ENCODE measurements around the gene CCDC69.
A peak's percentile ranks its signal among the peaks of the same experiment; 100 is the strongest.
"Not testable (repeated sequence)": the region's sequence is repeated elsewhere in the genome, so short reads cannot be mapped to it uniquely, and the experiment has no call there.

The CCDC69 gene

DNA sequence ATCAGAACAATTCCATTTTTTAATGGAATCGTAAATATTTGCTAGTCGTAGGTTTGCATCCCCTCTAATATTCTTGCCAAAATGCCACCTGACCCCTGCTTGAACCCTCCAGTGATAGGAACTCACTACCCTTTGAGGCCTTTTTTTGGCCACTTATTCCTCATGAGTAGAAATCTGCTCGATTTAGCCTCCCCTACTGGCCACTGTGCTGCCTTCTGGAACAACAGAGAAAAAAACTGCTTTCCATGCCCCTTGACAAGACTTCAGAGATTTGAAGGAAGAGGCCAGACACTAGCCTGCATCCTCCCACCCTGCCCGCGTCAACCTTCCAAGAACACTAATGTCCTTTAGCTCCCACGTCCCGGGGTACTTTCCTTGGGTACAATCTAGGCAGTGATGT, 4.1 kb downstream of the CCDC69 start:
- DNase-seq = no peak

DNA sequence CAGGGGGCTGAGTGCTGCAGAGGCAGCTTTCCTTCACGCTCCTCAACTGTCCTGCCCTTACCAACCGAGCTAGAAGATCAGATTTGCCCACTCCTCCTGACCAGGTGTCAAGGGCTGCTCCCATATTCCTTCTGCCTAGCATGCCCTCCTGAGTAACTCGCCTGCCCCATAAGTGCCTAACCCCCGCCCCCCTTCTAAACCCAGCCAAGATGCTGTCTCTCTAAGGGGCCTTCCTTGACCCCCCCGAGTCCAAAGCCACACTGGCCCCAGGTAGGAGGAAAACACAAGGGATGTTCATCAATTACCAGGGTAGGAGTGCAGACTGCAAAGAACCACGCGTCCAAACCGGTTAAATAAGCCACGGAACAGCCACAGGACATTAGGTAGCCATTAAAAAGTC, 4.8 kb downstream of the CCDC69 start:
- no peak for DNase-seq

DNA sequence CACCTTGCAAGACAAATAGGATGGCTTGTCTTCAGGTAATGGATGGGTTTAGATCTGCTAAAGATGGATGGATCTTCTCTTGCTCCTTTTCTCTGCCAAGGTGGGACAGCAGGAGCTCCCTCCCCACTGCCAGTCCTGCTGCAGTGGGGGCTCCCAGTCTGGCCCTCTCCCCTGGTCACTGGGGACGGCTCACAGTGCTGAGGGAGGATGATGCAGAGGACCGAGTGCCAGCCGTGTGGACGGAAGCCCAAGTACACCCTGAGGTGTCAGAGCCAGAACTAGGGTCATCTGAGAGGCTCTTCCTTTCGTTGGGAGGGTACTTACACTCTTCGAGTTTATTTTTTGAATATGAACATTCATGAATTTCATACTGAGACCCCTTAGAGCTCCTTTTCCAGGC, 5.7 kb downstream of the CCDC69 start:
- DNase-seq = no peak

DNA sequence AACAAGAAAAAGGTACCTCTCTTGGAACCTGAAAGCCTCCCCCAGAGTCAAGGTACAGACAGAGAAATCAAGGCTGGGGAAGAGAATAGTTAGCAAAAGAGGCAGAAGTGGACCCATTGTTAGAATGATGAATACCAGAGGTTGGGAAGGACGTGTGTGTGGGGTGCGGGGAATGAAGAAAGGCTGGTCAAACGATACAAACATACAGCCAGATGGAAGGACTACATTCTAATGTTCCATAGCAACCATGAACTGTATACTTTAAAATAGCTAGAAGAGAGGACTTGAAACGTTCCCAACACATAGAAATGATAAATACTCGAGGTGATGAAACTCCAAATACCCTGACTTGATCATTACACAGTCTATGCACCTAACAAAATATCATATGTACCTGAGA, 7.1 kb downstream of the CCDC69 start:
- DNase-seq = no peak

DNA sequence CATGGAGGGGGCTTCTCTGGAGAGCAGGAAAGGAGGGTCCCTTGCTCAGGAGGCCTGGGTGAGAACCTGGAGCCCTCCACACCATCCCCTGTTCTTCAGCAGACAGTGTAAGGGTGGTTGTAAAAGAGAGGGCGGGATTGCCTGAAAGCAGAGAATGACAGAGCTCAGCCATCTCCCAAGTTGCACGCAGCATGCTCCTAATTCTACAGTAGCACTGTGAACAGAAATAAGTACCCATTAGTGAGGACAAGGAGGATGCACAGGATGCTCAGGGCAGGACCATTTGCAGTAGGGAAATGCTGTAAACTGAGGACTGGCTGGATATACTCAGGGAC, 8.4 kb downstream of the CCDC69 start:
- DNase-seq = no peak

DNA sequence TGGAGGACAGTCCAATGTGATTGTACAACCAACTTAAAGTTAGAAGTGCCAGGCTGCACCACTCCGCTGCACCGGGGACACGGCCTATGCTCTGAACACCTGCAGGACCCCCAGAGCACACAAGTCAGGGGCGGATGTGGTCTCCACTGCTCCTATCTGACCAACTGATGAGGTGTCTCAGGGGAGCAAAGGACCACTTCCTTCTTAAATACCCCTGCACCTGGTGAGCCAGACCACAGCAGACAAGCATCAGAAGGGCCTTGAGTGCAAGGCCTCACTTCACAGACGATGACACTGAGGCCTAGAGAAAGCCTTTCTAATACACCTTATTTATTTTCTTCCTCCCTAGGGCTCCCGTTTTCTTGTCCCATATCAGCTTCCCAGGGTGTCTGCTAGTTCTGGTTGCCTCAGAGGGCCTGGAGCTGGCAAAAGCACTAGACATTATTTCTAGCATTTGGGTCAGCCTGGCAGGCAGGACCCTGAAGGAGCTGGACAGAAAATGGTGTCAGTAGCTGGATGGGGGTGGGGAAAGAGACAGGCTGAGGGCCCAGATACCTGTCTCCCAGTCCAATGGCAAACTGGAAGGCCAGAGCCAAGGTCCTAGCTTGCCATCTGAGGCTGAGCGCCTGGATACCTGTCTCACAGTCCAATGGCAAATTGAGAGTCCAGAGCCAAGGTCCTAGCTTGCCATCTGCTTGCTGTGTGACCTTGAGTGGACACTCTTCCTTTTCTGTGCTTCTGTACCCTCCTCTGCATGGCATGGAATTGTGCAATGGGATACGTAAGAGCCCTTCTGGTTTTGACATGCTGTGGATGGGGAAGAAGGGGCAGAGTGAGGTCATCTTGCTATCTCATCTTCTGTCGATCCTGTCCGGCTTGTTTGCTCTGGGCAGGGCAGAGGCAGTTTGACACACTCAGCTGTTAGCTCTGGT, 9.0 kb downstream of the CCDC69 start:
- DNase-seq = peak; percentile 58

DNA sequence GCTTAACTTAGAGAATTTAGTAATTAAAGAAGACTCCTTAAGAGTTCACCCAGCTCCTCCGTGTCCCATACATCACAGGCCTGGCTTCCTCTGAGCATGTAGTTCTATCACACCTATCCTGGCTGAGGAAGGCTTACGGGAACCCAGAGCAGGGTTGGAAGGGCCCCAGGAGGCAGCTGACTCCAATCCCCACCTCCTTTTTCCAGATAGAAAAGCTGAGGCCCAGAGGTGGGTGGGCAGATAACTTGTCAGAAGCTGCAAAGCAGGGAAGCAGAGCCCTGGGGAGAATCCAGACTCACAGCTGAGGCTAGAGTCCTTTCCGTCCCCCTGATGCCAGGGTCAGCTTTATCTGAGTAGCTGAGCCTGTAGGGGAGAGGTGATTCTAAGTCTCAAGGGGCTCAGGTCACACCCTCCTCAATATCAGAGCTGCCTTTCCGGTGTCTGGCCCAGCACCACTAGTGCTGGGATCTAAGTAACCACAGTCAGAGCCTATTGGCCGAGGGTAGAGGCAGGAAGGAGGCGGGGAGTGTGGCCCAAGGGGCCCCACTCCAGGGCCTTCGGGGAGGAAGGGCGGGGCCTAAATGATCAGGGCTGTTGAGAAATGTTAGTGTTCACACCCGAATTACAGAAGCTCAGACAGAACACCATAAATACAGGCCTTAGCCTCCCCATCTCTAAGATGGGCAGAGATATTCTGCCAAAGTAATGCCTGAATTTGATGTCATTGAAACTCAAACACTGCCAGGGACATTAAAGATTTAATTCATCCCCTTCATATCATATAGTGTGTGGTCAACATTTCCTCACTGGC, 9.9 kb downstream of the CCDC69 start:
- DNase-seq = peak; percentile 91

DNA sequence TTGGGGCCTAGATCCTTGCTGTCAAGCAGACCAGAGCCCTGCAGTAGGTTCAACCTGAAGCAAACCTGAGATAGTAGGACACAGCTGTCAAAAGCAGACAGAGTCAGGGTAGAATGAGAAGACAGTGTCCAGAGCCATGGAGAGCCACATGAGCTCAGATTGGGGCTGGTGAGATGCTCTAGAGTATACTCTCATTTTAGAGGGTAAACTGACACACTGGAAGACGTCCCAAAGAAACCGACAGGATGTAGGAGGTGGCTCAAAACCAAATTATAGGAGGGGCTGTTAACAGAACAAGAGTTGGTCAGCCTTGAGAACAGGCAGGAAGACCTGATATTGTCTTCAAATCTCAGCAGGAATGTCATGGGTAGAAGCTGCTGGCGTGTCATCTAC, 11.5 kb downstream of the CCDC69 start:
- no peak for DNase-seq

DNA sequence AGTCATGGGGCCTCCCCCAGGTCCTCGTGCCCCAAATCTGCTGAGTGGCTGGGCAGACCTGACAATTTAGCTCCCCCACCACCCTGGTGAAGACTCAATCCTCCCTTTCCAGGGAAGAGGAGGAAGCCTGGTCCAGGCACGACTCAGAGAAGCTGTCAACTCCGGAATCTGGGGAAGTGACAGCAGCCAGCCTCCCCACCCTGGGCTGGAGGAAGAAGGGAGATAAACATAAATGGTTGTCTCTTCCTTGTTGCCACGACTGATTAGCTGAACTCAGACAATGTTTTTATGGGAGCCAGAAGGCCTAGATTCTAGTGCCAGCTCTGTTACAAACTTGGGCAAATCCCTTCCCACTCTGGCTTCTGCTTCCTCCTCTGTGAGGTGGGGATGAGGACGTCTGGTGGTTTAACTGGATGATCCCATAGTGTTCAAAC, 15.4 kb downstream of the CCDC69 start:
- DNase-seq = no peak

DNA sequence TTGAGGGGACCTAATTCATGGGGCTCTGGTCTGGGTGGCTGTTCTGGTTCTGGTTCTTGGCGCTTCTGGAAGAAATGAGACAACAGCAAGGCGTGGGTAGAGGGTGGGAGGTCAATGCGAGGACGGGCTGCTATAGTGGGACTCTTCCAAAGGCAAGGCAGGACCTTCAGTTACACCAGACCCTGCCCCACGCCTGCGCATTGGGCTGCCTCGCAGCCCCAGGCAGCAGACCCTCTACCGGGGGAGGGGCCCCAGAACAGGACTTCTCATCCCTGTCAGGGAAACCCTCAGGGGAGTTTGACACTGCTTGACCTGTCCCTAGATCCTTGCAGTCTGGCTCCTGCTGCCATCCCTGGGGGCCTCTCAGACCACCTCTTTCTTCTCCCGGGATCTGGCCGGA, 18.5 kb downstream of the CCDC69 start:
- DNase-seq = no peak

DNA sequence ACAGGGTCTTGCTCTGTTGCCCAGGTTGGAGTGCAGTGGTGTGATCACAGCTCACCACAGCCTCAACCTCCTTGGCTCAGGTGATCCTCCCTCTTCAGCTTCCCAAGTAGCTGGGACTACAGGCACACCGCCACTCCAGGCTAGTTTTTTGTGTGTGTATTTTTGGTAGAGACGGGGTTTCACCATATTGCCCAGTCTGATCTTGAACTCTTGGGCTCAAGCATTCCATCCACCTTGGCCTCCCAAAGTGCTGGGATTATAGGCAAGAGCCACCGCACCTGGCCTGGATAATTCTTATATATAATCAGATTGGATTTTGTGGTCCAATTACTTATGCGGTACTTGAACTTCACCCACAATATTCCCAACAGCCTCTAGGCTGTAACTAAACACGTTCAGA, 19.8 kb downstream of the CCDC69 start:
- no peak for DNase-seq

DNA sequence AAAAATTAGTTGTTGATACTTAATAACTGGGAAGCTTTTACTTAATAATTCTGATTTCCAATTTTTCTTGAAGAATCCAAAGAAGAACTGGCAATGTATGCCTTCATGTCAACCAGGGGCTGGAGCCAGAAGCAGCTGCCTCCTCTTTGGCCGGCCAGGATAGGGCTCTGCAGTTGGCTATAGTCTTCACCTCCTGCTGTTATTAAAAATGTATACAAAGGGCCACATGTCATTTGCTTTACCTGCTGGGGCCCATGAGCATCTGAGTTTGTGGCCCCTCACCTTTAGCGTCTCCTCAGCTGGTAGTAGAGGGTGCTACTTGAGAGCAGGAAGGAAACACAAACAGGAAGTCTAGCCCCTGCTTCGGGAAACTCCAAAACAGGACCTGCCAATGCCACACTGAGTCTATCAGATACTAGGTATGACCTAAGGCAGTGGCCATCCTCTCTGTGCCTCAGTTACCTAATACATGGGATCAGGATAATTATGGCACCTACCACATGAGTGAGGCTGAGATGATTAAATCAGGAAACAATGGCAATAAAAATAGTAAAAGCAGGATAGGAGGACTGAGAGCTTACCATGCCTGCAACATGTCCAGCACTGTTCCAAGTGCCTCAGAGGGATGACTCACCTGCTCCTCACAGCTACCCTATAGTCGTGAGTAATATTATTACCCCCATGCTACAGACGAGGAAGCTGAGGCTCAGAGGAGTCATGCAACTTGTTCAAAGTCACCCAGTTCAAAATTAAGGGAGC, 21.3 kb downstream of the CCDC69 start:
- peak; percentile 50 for DNase-seq

DNA sequence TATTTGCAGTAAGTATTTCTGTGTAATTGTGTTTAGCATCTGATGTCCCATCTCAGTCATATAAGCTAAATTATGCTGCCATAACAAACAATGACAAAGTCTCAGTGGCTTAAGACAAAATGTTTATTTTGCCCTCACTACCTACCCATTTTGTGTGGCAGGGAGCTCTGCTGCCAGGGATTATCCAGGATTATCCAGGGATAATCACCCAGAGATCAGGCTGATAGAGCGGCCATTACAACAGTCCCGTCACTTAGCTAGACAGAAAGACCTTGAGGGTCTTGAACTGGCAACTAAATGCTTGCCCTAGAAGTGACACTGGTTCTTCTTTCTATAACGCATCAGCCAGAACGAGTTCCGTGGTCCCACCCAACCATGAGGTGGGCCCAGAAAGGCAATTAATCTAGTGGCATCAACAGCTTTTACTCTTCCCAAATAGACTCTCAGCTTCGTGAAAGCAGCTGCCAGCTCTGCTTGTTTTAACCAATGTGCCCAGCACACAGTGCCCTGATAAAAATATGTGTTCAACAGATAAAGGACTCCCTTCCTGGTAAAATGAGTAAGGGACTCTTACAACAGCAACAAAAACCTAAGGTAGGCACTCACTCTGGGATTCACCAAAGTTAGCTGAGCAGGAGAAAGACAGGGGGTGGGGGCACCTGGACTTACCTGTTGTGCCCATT, 22.8 kb downstream of the CCDC69 start:
- no peak for DNase-seq

DNA sequence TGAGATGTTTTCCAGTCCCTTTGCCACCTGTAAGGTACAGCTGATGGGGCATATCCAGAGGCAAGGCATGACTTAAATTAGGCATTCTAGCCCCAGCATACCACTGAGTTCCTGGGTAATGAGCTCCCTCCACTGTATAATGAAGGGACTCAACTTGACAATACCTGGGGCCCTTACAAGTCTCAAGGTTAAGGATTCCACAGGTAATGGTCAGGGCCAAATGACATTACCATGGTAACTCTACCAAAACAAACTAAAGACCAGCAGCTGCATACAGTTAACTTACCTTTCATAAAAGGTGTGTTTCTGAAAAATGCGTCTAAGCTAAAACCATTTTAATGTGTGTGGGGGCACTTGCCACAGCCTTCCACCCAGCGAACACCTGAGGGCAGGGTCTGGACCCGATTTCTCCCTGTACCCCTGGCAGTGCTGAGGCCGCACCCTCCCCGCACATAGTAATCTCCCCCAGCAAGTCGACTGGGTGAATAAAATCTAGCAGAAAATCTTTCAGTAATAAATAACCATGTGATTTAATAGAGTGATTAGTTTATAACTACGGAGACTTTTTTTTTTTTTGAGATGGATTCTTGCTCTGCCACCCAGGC, 24.2 kb downstream of the CCDC69 start:
- DNase-seq = no peak

DNA sequence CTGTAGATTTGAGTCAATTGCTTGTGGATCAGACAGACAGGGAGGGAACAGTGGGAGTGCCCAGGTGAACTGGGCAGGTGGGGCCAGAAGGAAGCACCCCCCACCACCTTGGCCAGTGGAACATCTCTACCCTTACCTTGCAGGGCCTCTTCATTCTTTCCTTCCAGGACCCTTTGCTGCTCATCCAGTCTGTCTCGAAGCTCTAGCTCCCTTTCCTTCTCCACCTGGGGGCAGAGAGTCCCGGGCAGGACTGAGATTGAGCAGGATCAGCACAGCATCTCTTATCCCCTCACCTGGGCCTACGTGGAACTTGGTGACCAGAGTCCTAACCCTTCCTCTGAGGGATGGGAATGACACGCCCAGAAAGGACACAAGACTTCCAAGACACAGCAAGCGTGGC, 25.0 kb downstream of the CCDC69 start:
- DNase-seq = no peak

DNA sequence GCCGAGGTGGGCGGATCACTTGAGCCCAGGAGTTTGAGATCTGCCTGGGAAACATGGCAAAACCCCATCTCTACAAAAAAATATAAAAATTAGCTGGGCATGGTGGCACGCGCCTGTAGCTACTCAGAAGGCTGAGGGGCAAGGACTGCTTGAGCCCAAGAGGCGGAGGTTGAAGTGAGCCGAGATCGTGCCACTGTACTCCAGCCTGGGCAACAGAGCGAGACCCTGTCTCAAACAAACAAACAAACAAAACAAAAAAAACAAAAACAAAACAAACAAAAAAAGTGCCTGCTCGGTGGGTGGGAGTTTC, 26.6 kb downstream of the CCDC69 start:
- not testable (repeated sequence) for DNase-seq

DNA sequence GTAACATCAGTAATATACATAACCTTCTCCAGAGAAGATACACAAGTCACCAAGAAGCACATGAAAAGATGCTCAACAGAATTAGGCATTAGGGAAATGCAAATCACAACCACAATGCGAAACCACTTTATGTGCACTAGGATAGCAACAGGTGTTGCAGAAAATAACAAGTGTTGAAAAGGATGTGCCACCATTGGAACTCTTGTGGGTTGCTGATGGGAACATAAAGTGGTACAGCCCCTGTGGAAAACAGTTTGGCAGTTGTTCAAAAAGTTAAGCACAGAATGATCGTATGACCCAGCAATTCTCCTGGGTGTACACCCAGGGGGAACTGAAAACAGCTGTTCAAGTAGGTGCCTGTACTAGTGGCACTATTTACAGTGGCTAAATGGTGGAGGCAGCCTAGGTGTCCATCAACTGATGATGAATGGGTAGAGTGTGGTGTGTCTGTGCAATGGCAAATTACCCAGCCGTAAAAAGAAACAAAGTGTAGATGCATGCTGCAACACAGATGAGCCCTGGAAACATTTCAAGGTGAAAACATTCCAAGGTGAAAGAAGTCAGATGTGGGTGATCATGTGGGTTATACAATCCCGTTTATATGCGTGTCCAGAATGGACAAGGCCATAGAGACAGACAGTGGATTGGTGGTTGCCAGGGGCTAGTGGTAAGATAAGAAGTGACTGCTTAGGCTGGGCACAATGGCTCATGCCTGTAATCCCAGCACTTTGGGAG, 27.2 kb downstream of the CCDC69 start:
- DNase-seq = no peak

DNA sequence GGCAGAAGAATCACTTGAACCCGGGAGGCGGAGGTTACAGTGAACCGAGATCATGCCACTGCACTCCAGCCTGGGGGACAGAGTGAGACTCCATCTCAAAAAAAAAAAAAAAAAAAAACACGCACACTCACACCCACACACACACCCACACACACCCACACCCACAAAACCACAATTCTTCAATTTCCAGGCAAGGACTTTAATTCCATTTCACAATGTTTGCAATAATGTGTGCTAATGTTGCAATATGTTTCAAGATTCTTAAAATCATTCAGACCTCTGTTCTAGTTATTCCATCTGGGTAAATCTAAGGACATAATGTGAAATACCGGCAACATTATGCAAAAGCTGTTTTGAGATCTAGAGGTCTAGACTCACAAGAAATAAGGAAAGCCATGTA, 28.3 kb downstream of the CCDC69 start:
- DNase-seq = no peak

DNA sequence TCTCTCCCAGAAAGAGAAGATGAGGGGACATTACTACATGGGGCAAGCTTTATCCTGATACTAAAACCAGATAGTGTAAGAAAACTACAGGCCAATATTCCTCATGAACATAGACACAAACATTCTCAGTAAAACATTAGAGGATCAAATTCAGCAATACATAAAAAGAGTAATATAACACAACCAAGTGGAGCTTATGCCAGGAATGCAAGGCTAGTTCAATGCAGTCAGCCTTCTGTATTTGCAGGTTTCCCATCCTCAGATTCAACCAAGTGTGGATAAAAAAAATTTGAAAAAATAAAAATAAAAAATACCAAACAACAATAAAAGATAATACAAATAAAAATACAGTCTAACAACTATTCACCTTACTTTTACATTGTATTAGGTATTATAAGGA, 31.3 kb downstream of the CCDC69 start:
- DNase-seq = no peak

DNA sequence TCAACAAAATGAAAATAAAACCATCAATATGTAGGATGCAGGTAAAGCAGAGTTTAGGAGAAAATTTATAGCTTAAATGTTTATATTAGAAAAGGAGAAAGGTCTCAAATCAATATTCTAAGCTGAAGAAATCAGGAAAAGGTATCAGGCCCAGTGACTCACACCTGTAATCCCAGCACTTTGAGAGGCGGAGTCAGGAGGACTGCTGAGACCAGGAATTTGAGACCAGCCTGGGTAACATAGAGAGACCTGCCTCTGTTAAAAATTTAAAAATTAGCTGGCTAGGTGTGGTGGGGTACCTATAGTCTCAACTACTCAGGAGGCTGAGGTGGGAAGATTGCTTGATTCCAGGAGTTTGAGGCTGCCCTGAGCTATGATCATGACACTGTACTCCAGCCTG, 32.2 kb downstream of the CCDC69 start:
- DNase-seq = no peak

DNA sequence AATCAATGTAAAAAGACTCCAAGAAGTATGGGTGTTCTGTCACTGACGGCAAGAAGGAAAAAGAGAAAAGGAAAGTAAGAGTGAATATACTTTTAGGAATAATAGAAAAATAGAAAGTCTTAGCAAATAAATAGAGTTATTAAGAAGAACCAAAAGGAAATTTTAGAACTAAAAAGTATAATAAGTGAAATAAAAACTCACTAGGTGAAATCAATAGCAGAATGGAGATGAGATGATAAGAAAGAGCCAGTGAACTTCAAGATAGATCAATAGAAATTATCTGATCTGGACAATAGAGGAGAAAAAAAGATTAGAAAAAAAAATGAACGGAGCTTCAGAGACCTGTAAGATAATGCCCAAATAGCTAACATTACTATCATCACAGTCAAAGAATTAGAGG, 34.7 kb downstream of the CCDC69 start:
- no peak for DNase-seq

DNA sequence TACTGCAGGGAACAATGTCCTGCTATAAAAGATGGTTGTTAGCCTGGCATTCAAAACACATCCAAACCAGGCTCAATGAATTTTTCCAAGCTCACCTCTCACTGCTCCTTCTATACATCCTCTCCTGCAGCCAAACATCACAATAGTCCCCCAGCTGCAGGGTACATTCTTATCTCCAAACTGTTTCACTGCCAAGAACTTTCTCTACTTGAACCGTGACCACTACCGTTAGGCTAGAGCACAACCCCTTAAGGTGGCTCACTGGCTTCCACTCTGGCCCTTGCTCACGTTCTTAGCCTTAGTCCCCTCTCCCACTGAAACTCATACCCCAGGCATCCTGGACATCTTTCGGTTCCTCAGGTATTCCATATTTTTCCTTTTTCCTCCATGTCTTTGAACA, 37.4 kb downstream of the CCDC69 start:
- no peak for DNase-seq

All from CD4-positive, alpha-beta T cell treated with Interleukin-21 for 1 hour (primary cell).